PFSK-1 (cell line): ENCODE results near the gene GCFC2.

Experiments used
- FOXP2 ChIP-seq: optimal IDR thresholded peaks from 2 replicates; pipeline ENCODE3; 2011; ENCODE audit warnings: borderline replicate concordance, control low read depth, inconsistent platforms; ENCODE audit not compliant: insufficient read depth; ENCODE audit errors: extremely low read length, extremely low read depth
- POLR2AphosphoS5 ChIP-seq: IDR thresholded peaks from 2 replicates; pipeline ENCODE4 v1.6.1; 2012; ENCODE audit warnings: low read depth, mild to moderate bottlenecking, control low read depth, low read length, moderate library complexity
- REST ChIP-seq, 2 experiments: IDR thresholded peaks; 2 replicates each; pipeline versions ENCODE4 v1.6.1 to v1.8.0; 2011 to 2012; ENCODE audit warnings: low read depth in 2 of 2, low read length in 2 of 2, control low read depth in 1 of 2, inconsistent platforms in 1 of 2, mild to moderate bottlenecking in 1 of 2, moderate library complexity in 1 of 2; ENCODE audit not compliant: insufficient read depth in 1 of 2
- SIN3A ChIP-seq: IDR thresholded peaks from 2 replicates; pipeline ENCODE4 v1.6.1; 2012; ENCODE audit warnings: mild to moderate bottlenecking, low read length, moderate library complexity, borderline replicate concordance; ENCODE audit not compliant: insufficient read depth
- TAF1 ChIP-seq: IDR thresholded peaks from 2 replicates; pipeline ENCODE4 v1.6.1; 2012; ENCODE audit warnings: low read length, control low read depth, borderline replicate concordance; ENCODE audit not compliant: insufficient read depth

The GCFC2 gene

GRCh38 chr2:75647771-75648170, 62.9 kb downstream of the GCFC2 start:
- TF ChIP-seq TAF1 (no peak), SIN3A (no peak), POLR2AphosphoS5 (no peak), FOXP2 (no peak), REST (IDR thresholded peaks at IDR 0.05; ENCODE audit: insufficient read depth in 1 of 2, low read depth in 2 of 2, low read length in 2 of 2) (no peak)

- TF ChIP-seq POLR2AphosphoS5 (peak; percentile 78), TAF1 (peak; percentile 94), REST (IDR thresholded peaks at IDR 0.05; ENCODE audit: insufficient read depth in 1 of 2, low read depth in 2 of 2, low read length in 2 of 2) (peak; percentile 2 to 28; a peak in 1 of 4 replicates), FOXP2 (peak; percentile 34), SIN3A (no peak)
Measured at GRCh38 chr2:75646583-75647425, 63.9 kb downstream of the GCFC2 start, which contains the start of gene MRPL19. Gene MRPL19, plus strand, starts transcription at chr2:75646783. Its CDS starts 25 bp downstream, at chr2:75646808.

GRCh38 chr2:75646090-75646582, 64.6 kb downstream of the GCFC2 start:
- TF ChIP-seq SIN3A (no peak), FOXP2 (no peak), POLR2AphosphoS5 (no peak), TAF1 (no peak), REST (IDR thresholded peaks at IDR 0.05; ENCODE audit: insufficient read depth in 1 of 2, low read depth in 2 of 2, low read length in 2 of 2) (no peak)

- TF ChIP-seq TAF1, result no peak
- TF ChIP-seq POLR2AphosphoS5, result no peak
- TF ChIP-seq SIN3A, result no peak
- TF ChIP-seq FOXP2, result no peak
- no peak for TF ChIP-seq REST (IDR thresholded peaks at IDR 0.05; ENCODE audit: insufficient read depth in 1 of 2, low read depth in 2 of 2, low read length in 2 of 2)
Measured at GRCh38 chr2:75645643-75646042, 65.1 kb downstream of the GCFC2 start.
